NCI-H345 treated with DMSO at 0.1 percent for 48 hours (cell line): ENCODE data around the gene CD180.

Source experiments
- DNase-seq: peaks from one replicate; lab custom pipeline; 2025; ENCODE audit not compliant: unreplicated experiment; lab: John Stamatoyannopoulos, UW

Gene CD180

GRCh38 chr5:67133217-67133616, 63.4 kb downstream of the CD180 start:
- DNase-seq = peak; percentile 40

GRCh38 chr5:67129768-67130167, 66.8 kb downstream of the CD180 start:
- no peak for DNase-seq
